Transverse colon (tissue), 4 donors: ENCODE measurements around the gene KCNS1. TPM values are rescaled to one million over a fixed set of nuclear protein-coding genes. Genes with fewer than 3 reads are reported as not detected.

Experiments used
- DNase-seq: peaks from one replicate; pipeline ENCODE4 v3.0.0-alpha.2; 2019
- H3K27ac ChIP-seq, 4 donors: fragments of 200-600 bp; sonication (generic); 2 replicates each; pipeline ENCODE4 v1.5.1; 2016 to 2018; ENCODE audit warnings: inconsistent platforms in 4 of 4
- H3K27me3 ChIP-seq: fragments of 200-600 bp; sonication (generic); 2 replicates; pipeline ENCODE4 v1.5.1; 2017; ENCODE audit warnings: inconsistent platforms
- H3K36me3 ChIP-seq, 4 donors: fragments of 200-600 bp; sonication (generic); 2 replicates each; pipeline ENCODE4 v1.5.1; 2017 to 2019; ENCODE audit warnings: inconsistent platforms in 4 of 4
- H3K4me1 ChIP-seq, 4 donors: fragments of 200-600 bp; sonication (generic); 2 replicates each; pipeline ENCODE4 v1.5.1; 2017 to 2020; ENCODE audit warnings: inconsistent platforms in 4 of 4
- H3K4me3 ChIP-seq, 4 donors: fragments of 200-600 bp; sonication (generic); 1 replicate in 1 of 4; 2 replicates in 3 of 4; pipeline versions ENCODE4 v1.5.1 to v1.6.1; 2017 to 2019; ENCODE audit warnings: inconsistent platforms in 4 of 4
- H3K9me3 ChIP-seq, 2 donors: fragments of 200-600 bp; sonication (generic); 2 replicates each; pipeline ENCODE4 v1.5.1; 2017 to 2019; ENCODE audit warnings: inconsistent platforms in 2 of 2
- CTCF ChIP-seq, 5 experiments: fragments of 200-600 bp in 3 of 5; fragments of 450-650 bp in 2 of 5; sonication (generic) in 3 of 5; IDR thresholded peaks; 1 replicate in 2 of 5; 2 replicates in 3 of 5; pipeline ENCODE4 v1.5.1; 2016 to 2017; ENCODE audit warnings: antibody characterized with exemption in 5 of 5, inconsistent platforms in 3 of 5, mild to moderate bottlenecking in 2 of 5, moderate library complexity in 1 of 5
- EP300 ChIP-seq: sonication (generic); formaldehyde crosslinking; IDR thresholded peaks from one replicate; pipeline ENCODE4 v1.6.1; 2017; ENCODE audit warnings: antibody characterized with exemption, low read depth
- POLR2A ChIP-seq: fragments of 450-650 bp; IDR thresholded peaks from one replicate; pipeline ENCODE4 v1.6.1; 2016; ENCODE audit warnings: antibody characterized with exemption, mild to moderate bottlenecking, moderate library complexity
- POLR2AphosphoS5 ChIP-seq, 3 donors: sonication (generic); formaldehyde crosslinking; IDR thresholded peaks; one replicate each; pipeline ENCODE4 v1.6.1; 2016; ENCODE audit warnings: antibody characterized with exemption in 3 of 3
- WGBS, 2 donors: methylation state at CpG; one replicate each; pipeline ENCODE4 v1.1.5; 2018; ENCODE audit warnings: low coverage in 1 of 2; 5-methylcytosine and 5-hydroxymethylcytosine counted together
- in situ Hi-C, 4 donors: fragments of 200-750 bp; cut with MboI; loops; one replicate each; pipeline versions ENCODE4 v1.15.0 to v1.15.1; 2017; ENCODE audit warnings: low sequenced_read_pairs in 3 of 4, low pct_ligation_motif_present in 1 of 4, low pct_unique_long_range_greater_than_20kb in 1 of 4
- intact Hi-C: fragments of 100-400 bp; cut with DNase I; formaldehyde crosslinking; loops from one replicate; pipeline ENCODE4 v1.15.1; 2023; ENCODE audit warnings: low total_unique reads
- total RNA-seq, 4 donors: library from RNA; depleted of rRNA; stranded (reverse); fragments of >200 nt; gene quantifications; one replicate each; pipeline ENCODE4 v1.1.0, GENCODE V29; 2016

Gene KCNS1
- total RNA-seq, 4 donors from 2014 or later = 0.55 to 0.64 TPM; not detected in 2

GRCh38 chr20:45095805-45096238 lies 5.1 kb downstream of the KCNS1 start:
- in situ Hi-C loops = loop anchor here in 1 of 4 donors (10.0 kb wide), 1 partner anchor 91 kb away; no protein-coding TSS in a partner anchor
- DNase-seq = peak; percentile 58
- peaks cover 44% of the 10 kb centered on the region for H3K27me3 ChIP-seq
- 13% methylated on average over 7 of the region's 7 CpGs; no CpG with 5 or more reads in 1 of the 2 donors for WGBS, 2 donors
- TF ChIP-seq POLR2AphosphoS5 (IDR thresholded peaks at IDR 0.05) (no peak), CTCF (IDR thresholded peaks at IDR 0.05) (peak; percentile 57 to 80 (median 75))
- H3K27ac ChIP-seq = no peak overlapping the region
- intact Hi-C loops = no loop called here
- no peaks in the 10 kb centered on the region for H3K36me3 ChIP-seq
- H3K4me3 ChIP-seq = no peak overlapping the region
- H3K4me1 ChIP-seq = peaks cover 0 to 14% (median 8%) of the 10 kb centered on the region in 4 donors
- no peaks in the 10 kb centered on the region for H3K9me3 ChIP-seq

GRCh38 chr20:45094864-45095574 lies 5.9 kb downstream of the KCNS1 start:
- no peak overlapping the region for H3K4me3 ChIP-seq
- TF ChIP-seq CTCF (IDR thresholded peaks at IDR 0.05) (no peak), EP300 (no peak), POLR2AphosphoS5 (IDR thresholded peaks at IDR 0.05) (no peak), POLR2A (no peak)
- no peak overlapping the region for H3K27ac ChIP-seq
- peaks cover 0 to 10% (median 5%) of the 10 kb centered on the region in 4 donors for H3K4me1 ChIP-seq
- intact Hi-C loops (no loop called here), in situ Hi-C loops (loop anchor here in 1 of 4 donors (5.0 to 10.0 kb wide), 2 partner anchors 53 to 90 kb away; no protein-coding TSS in a partner anchor)
- 92 to 100% methylated on average over 1 to 11 of the region's 11 CpGs for WGBS, 2 donors
- H3K36me3 ChIP-seq = no peaks in the 10 kb centered on the region
- DNase-seq = no peak
- no peaks in the 10 kb centered on the region for H3K9me3 ChIP-seq
- peaks cover 38% of the 10 kb centered on the region for H3K27me3 ChIP-seq

GRCh38 chr20:45094201-45094600 lies 6.7 kb downstream of the KCNS1 start:
- no peak for DNase-seq
- 92 to 100% methylated on average over 2 of the region's 2 CpGs for WGBS, 2 donors
- Histone ChIP-seq H3K4me3 (no peak overlapping the region), H3K4me1 (peaks cover 0 to 10% (median 5%) of the 10 kb centered on the region in 4 donors), H3K9me3 (no peaks in the 10 kb centered on the region), H3K36me3 (no peaks in the 10 kb centered on the region), H3K27ac (no peak overlapping the region), H3K27me3 (peaks cover 32% of the 10 kb centered on the region)
- TF ChIP-seq CTCF (IDR thresholded peaks at IDR 0.05) (no peak), EP300 (no peak), POLR2AphosphoS5 (IDR thresholded peaks at IDR 0.05) (no peak), POLR2A (no peak)
- in situ Hi-C loops = loop anchor here in 1 of 4 donors (5.0 to 10.0 kb wide), 2 partner anchors 52 to 89 kb away; no protein-coding TSS in a partner anchor
- intact Hi-C loops = no loop called here

GRCh38 chr20:45092898-45093297 lies 8.0 kb downstream of the KCNS1 start:
- H3K36me3 ChIP-seq = no peaks in the 10 kb centered on the region
- peaks cover 20% of the 10 kb centered on the region for H3K27me3 ChIP-seq
- no peak overlapping the region for H3K4me3 ChIP-seq
- in situ Hi-C loops = loop anchor here in 1 of 4 donors (5.0 to 10.0 kb wide), 2 partner anchors 51 to 88 kb away; no protein-coding TSS in a partner anchor
- DNase-seq = no peak
- TF ChIP-seq EP300 = no peak
- TF ChIP-seq POLR2A = no peak
- no peak for TF ChIP-seq POLR2AphosphoS5 (IDR thresholded peaks at IDR 0.05)
- TF ChIP-seq CTCF (IDR thresholded peaks at IDR 0.05) = no peak
- intact Hi-C loops = no loop called here
- no peaks in the 10 kb centered on the region for H3K9me3 ChIP-seq
- WGBS, 2 donors = 90 to 92% methylated on average over 6 to 7 of the region's 7 CpGs
- no peak overlapping the region for H3K27ac ChIP-seq
- peaks cover 0 to 3% (median 2%) of the 10 kb centered on the region in 4 donors for H3K4me1 ChIP-seq
